ENCODE data around the gene THRB.

Gene THRB

DNA sequence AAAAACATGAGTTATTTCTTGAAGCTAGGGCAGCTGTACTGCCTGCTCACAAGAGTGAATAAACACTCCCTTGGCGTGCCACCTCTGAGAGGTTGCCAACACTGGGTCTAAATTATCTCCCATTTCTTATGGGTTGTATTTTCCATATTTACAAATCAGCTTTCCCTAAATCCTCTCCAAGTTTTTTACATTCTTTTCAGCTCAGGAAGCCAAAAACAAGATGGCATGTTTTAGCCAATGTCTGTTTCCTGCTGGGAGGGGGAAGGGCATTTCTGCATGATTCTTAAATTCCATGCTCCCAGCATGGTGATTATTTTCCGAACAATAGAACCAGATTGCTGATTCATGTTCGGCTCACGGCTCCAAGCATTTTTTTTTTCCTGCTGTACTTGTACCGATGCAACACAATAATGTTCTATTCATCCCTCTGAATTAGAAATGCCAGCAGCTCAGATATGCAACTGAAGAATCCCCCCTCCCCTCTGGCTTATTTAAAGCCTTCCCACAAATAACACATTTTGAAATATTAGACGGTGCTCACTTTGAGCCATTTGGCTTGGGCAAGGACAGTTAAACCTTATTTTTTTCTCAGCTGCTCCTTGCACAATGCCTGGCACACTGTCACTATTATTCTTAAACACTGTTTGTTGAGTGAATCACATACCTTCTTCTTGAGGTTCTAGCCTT, 252.5 kb downstream of the THRB start:
- Histone ChIP-seq H3K9me3 (ENCODE audit: insufficient read depth, low read length) (no peaks in the 10 kb centered on the region), H2AFZ (ENCODE audit: low read depth, low read length, severe bottlenecking) (no peak overlapping the region), H3K27ac (ENCODE audit: low read depth, low read length) (no peak overlapping the region), H3K36me3 (ENCODE audit: low read length) (no peaks in the 10 kb centered on the region), H3K4me2 (ENCODE audit: low read depth, low read length, poor library complexity, severe bottlenecking) (no peak overlapping the region), H3K4me3 (ENCODE audit: insufficient read depth, low read length, poor library complexity, severe bottlenecking) (no peak overlapping the region), H4K20me1 (ENCODE audit: low read depth, low read length) (no peaks in the 10 kb centered on the region), H3K9ac (ENCODE audit: low read length) (no peak overlapping the region), H3K79me2 (ENCODE audit: insufficient read depth, low read length) (no peaks in the 10 kb centered on the region), H3K9me2 (replicated peaks; ENCODE audit: insufficient read depth, low read length) (no peaks in the 10 kb centered on the region), H3K27me3 (ENCODE audit: low read length) (no peaks in the 10 kb centered on the region), H3F3A (ENCODE audit: insufficient read depth) (no peaks in the 10 kb centered on the region)
- no peak for TF ChIP-seq EZH2phosphoT487 (conservative IDR thresholded peaks at IDR 0.05; ENCODE audit: low read length)
- TF ChIP-seq, protein P1, sequence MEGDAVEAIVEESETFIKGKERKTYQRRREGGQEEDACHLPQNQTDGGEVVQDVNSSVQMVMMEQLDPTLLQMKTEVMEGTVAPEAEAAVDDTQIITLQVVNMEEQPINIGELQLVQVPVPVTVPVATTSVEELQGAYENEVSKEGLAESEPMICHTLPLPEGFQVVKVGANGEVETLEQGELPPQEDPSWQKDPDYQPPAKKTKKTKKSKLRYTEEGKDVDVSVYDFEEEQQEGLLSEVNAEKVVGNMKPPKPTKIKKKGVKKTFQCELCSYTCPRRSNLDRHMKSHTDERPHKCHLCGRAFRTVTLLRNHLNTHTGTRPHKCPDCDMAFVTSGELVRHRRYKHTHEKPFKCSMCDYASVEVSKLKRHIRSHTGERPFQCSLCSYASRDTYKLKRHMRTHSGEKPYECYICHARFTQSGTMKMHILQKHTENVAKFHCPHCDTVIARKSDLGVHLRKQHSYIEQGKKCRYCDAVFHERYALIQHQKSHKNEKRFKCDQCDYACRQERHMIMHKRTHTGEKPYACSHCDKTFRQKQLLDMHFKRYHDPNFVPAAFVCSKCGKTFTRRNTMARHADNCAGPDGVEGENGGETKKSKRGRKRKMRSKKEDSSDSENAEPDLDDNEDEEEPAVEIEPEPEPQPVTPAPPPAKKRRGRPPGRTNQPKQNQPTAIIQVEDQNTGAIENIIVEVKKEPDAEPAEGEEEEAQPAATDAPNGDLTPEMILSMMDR (IDR thresholded peaks at IDR 0.05; ENCODE audit: insufficient read depth, low read length, poor library complexity, severe bottlenecking) = no peak

DNA sequence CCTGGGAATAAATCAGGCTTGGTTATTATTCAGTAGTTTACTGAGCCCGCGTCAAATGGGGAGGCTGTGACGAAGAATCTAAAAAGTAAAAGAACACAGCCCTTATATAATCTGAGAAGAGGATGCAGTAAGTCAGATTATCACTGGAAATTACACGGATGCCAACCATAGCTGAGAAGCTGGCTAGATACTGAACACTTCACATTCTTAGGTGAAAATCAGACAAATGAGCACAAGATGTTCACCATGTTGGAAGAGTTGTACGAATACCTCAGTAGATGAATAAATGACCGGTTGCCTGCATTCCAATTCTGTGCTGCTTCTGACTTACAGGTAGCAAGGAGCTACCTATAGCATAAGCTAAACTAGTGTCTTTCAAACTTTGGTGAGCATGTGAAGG, 254.3 kb downstream of the THRB start:
- Histone ChIP-seq H3F3A (ENCODE audit: insufficient read depth) (no peaks in the 10 kb centered on the region), H3K27me3 (ENCODE audit: low read length) (no peaks in the 10 kb centered on the region), H3K9ac (ENCODE audit: low read length) (no peak overlapping the region), H3K4me3 (ENCODE audit: insufficient read depth, low read length, poor library complexity, severe bottlenecking) (no peak overlapping the region), H3K79me2 (ENCODE audit: insufficient read depth, low read length) (no peaks in the 10 kb centered on the region), H3K4me2 (ENCODE audit: low read depth, low read length, poor library complexity, severe bottlenecking) (no peak overlapping the region), H3K9me2 (replicated peaks; ENCODE audit: insufficient read depth, low read length) (no peaks in the 10 kb centered on the region), H4K20me1 (ENCODE audit: low read depth, low read length) (no peaks in the 10 kb centered on the region), H3K36me3 (ENCODE audit: low read length) (no peaks in the 10 kb centered on the region), H3K27ac (ENCODE audit: low read depth, low read length) (no peak overlapping the region), H2AFZ (ENCODE audit: low read depth, low read length, severe bottlenecking) (no peak overlapping the region), H3K9me3 (ENCODE audit: insufficient read depth, low read length) (no peaks in the 10 kb centered on the region)
- TF ChIP-seq EZH2phosphoT487 (conservative IDR thresholded peaks at IDR 0.05; ENCODE audit: low read length) = no peak
- TF ChIP-seq, protein P1 (IDR thresholded peaks at IDR 0.05; ENCODE audit: insufficient read depth, low read length, poor library complexity, severe bottlenecking) = no peak

DNA sequence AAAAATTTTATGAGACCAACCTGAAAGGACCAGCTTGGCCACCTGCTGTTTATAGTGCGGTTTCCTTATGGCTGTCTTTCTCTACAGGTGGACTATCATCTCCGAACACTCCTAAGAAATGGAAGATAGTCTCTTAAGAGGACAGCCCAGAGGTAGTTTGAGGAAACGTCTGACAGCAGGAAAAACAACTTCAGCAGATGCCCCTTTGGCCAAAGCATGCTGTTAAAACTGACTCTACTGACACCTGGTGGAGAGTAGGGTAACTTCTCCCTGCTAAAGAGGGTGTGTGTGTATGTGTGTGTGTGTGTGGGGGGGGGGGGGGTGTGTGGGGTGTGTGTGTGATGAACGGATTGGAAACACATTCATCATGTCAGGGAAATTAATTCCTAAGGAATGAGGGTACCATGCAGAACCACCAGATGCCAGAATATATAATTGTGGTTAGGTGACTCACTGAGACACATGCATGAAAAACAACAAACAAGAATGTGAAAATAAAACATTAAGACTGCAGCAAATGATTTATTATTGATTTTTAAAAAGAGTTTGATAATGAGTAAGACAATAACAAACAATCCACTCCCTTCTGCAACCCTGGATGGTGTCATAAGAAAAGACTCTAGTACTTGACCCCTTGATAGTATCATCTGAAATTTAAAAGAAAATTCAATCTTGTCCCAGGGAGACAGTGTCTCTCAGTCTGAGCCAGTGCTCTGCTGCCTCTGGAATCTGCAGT, 256.5 kb downstream of the THRB start:
- TF ChIP-seq EZH2phosphoT487 (conservative IDR thresholded peaks at IDR 0.05; ENCODE audit: low read length) = no peak
- TF ChIP-seq, protein P1 (IDR thresholded peaks at IDR 0.05; ENCODE audit: insufficient read depth, low read length, poor library complexity, severe bottlenecking) = peak; percentile 23
- Histone ChIP-seq H3K4me2 (ENCODE audit: low read depth, low read length, poor library complexity, severe bottlenecking) (no peak overlapping the region), H3K9me2 (replicated peaks; ENCODE audit: insufficient read depth, low read length) (no peaks in the 10 kb centered on the region), H3K9me3 (ENCODE audit: insufficient read depth, low read length) (no peaks in the 10 kb centered on the region), H4K20me1 (ENCODE audit: low read depth, low read length) (no peaks in the 10 kb centered on the region), H3K9ac (ENCODE audit: low read length) (no peak overlapping the region), H3K4me3 (ENCODE audit: insufficient read depth, low read length, poor library complexity, severe bottlenecking) (no peak overlapping the region), H3K79me2 (ENCODE audit: insufficient read depth, low read length) (no peaks in the 10 kb centered on the region), H3K36me3 (ENCODE audit: low read length) (no peaks in the 10 kb centered on the region), H3K27me3 (ENCODE audit: low read length) (no peaks in the 10 kb centered on the region), H3K27ac (ENCODE audit: low read depth, low read length) (no peak overlapping the region), H3F3A (ENCODE audit: insufficient read depth) (no peaks in the 10 kb centered on the region), H2AFZ (ENCODE audit: low read depth, low read length, severe bottlenecking) (no peak overlapping the region)

Measured in SU-DHL-6 (cell line).